Activated T-cell treated with anti-CD3 and anti-CD28 coated beads, Interleukin-2, amount 50 U/mL, for 48 hours (primary cell): ENCODE results near the gene INPP5D.

Source experiments
- DNase-seq, 2 experiments: peaks; one replicate each; pipeline ENCODE4 v3.0.0-alpha.2; 2020

The INPP5D gene

GRCh38 chr2:233247116-233247515, 187.0 kb downstream of the INPP5D start:
- no peak for DNase-seq

DNA sequence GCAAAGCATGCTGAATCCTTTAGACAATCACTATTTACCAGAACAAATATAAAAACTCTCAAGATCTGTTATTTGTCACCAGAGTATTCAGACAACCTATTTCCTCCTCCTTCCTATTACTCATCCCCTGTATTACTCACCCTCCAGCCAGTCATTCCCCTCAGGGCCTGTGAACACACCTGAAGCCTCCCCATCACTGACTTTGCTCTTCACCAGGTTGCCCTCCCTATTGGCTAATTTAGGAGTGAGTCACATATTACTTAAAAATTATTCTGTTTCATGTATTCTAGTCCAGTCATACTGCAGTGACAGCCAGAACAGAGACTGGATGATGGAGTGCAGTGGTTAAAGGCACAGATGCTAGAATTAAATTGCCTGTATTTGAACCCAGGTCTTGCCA, 187.6 kb downstream of the INPP5D start:
- peak; percentile 45 to 64 for DNase-seq

DNA sequence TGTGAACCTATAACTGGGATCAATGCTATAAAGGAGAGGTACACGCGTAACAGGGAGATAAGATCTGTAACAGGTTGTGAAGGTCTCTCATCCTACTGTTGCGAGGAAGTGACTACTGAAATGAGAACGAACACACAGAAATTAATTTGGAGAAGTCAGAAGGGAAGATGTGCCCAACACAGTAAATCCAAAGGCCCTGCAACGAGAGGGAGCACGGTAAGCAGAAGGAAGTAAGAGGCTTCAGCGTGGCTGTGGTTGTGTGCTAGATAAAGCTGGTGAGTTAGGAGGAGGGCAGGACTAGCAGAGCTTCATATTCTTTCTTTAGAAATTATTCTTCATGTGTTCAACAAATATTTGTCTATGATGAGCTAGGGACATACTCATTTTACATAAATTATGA, 188.9 kb downstream of the INPP5D start:
- no peak for DNase-seq

DNA sequence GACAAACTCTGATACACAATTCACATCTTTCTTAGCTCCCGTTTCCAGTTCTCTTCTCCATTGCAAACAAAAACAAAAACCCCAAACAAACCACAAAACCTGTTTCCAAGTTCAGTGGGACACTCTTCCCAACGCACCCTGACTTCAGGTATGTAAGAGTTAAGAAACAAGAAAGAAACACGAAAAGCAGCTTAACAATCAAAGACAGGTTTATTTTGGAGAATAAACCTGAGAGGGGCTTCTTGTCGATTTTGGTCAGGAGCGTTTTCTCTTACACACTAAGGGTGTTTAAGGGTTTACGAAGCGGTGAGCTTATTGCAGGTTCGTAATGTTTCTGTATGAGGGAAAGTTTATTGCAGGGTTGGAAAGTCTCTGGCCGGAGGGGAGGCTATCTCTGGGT, 190.4 kb downstream of the INPP5D start:
- DNase-seq = no peak

DNA sequence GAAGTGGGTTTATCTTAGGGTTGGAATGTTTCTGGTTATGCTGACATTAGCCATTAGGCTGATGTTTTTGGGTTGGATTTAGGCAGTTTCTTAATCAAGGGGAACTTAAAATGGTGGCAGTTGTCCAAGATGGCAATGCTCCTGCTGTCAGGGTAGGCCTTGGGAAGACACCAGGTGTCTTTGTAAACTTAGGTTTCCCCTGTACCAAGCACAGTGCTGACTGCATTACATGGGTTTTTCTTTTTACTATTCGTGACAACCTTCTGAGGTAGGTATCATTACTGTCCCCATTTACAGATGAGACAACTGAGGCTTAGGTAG, 190.8 kb downstream of the INPP5D start:
- DNase-seq = no peak

- DNase-seq = peak; percentile 92 to 96
These were observed 191.4 kb downstream of the INPP5D start, which contains the start of gene ATG16L1 for GRCh38 chr2:233251306-233252116. Gene ATG16L1, plus strand, starts transcription at chr2:233251673. Its CDS starts 155 bp downstream, at chr2:233251828.

GRCh38 chr2:233252227-233252626, 192.1 kb downstream of the INPP5D start:
- DNase-seq = no peak

DNA sequence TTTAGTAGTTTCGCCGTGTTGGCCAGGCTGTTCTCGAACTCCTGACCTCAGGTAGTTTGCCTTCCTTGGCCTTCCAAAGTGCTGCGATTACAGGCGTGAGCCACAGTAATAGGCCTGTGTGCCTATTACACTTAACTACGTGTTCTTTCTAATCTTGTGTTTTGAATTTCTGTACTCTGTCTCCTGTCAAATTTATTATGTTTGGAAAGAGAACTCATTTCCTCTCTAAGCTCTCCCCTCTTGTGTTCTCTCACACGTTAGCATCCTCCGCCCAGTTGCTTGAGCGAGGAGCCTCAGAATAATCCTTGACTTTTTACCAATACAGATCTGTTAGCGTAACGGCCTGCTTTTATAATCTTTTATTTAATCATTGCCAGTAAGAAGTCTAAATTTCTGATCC, 195.0 kb downstream of the INPP5D start:
- DNase-seq = no peak

- no peak for DNase-seq
These were observed 195.9 kb downstream of the INPP5D start for GRCh38 chr2:233256048-233256447.
